HepG2 (cell line): ENCODE measurements around the gene APLP1. TPM values are rescaled to one million over a fixed set of nuclear protein-coding genes. Genes with fewer than 3 reads are reported as not detected.

Experiments used
- CBX2 ChIP-seq, 2 experiments: fragments of 200-600 bp in 1 of 2; sonication (generic); formaldehyde crosslinking in 1 of 2; IDR thresholded peaks; 2 replicates each; pipeline versions ENCODE4 v1.7.0 to v1.8.1; 2018 to 2022; ENCODE audit warnings: low read depth in 2 of 2, low read length in 1 of 2, mild to moderate bottlenecking in 1 of 2, missing genetic modification reagents in 1 of 2
- CHD2 ChIP-seq: IDR thresholded peaks from 2 replicates; pipeline ENCODE4 v1.6.1; 2011; ENCODE audit warnings: low read depth, low read length, improper control_type of control experiment
- ELF3 ChIP-seq: IDR thresholded peaks from 2 replicates; pipeline ENCODE4 v1.6.1; 2016; ENCODE audit warnings: missing genetic modification reagents, missing compliant biosample characterization
- ETS1 ChIP-seq: sonication (generic); formaldehyde crosslinking; IDR thresholded peaks from 2 replicates; pipeline ENCODE4 v1.4.0; 2020; ENCODE audit warnings: missing genetic modification reagents
- FOXO1 ChIP-seq: sonication (generic); formaldehyde crosslinking; IDR thresholded peaks from 2 replicates; pipeline ENCODE4 v1.4.0; 2020; ENCODE audit warnings: missing genetic modification reagents
- MZF1 ChIP-seq: sonication (generic); formaldehyde crosslinking; IDR thresholded peaks from 2 replicates; pipeline ENCODE4 v1.8.1; 2023; ENCODE audit warnings: mild to moderate bottlenecking, missing genetic modification reagents, borderline replicate concordance
- NFIB ChIP-seq: sonication (generic); formaldehyde crosslinking; IDR thresholded peaks from 2 replicates; pipeline ENCODE4 v1.9.0; 2021; ENCODE audit warnings: missing genetic modification reagents, mild to moderate bottlenecking, borderline replicate concordance
- NR2F2 ChIP-seq: IDR thresholded peaks from 2 replicates; pipeline ENCODE4 v1.6.1; 2012; ENCODE audit warnings: low read depth, inconsistent platforms, borderline replicate concordance
- TIGD3 ChIP-seq: sonication (generic); formaldehyde crosslinking; IDR thresholded peaks from 2 replicates; pipeline ENCODE4 v1.5.1; 2020; ENCODE audit warnings: mild to moderate bottlenecking, missing genetic modification reagents, borderline replicate concordance
- TOE1 ChIP-seq: sonication (generic); formaldehyde crosslinking; IDR thresholded peaks from 2 replicates; pipeline ENCODE4 v1.4.0; 2020; ENCODE audit warnings: mild to moderate bottlenecking, missing genetic modification reagents
- ZC3H13 ChIP-seq: sonication (generic); formaldehyde crosslinking; IDR thresholded peaks from 2 replicates; pipeline ENCODE4 v1.8.1; 2023; ENCODE audit warnings: mild to moderate bottlenecking, missing genetic modification reagents, moderate library complexity
- ZFX ChIP-seq: sonication (generic); formaldehyde crosslinking; IDR thresholded peaks from 2 replicates; pipeline ENCODE4 v1.4.0; 2020; ENCODE audit warnings: mild to moderate bottlenecking, low read depth, missing genetic modification reagents, moderate library complexity
- ZNF562 ChIP-seq: sonication (generic); formaldehyde crosslinking; IDR thresholded peaks from 2 replicates; pipeline ENCODE4 v1.8.0; 2022; ENCODE audit warnings: missing genetic modification reagents, borderline replicate concordance
- ZNF720 ChIP-seq: sonication (generic); formaldehyde crosslinking; IDR thresholded peaks from 2 replicates; pipeline ENCODE4 v1.4.0; 2020; ENCODE audit warnings: missing genetic modification reagents
- ZNF780A ChIP-seq: sonication (generic); formaldehyde crosslinking; IDR thresholded peaks from 2 replicates; pipeline ENCODE4 v1.8.0; 2022; ENCODE audit warnings: mild to moderate bottlenecking, missing genetic modification reagents, moderate library complexity
- ZNF781 ChIP-seq: sonication (generic); formaldehyde crosslinking; IDR thresholded peaks from 2 replicates; pipeline ENCODE4 v1.5.1; 2020; ENCODE audit warnings: borderline replicate concordance, mild to moderate bottlenecking, missing genetic modification reagents; ENCODE audit errors: not compliant biosample characterization
- ZUFSP ChIP-seq: sonication (generic); formaldehyde crosslinking; IDR thresholded peaks from 2 replicates; pipeline ENCODE4 v1.9.0; 2021; ENCODE audit warnings: missing genetic modification reagents, mild to moderate bottlenecking, borderline replicate concordance
- polyA plus RNA-seq, 8 experiments: library from polyadenylated mRNA; depleted of rRNA in 3 of 8; stranded (reverse) in 7 of 8; unstranded in 1 of 8; fragments of >200 nt; fragmentation: Illumina TruSeq in 4 of 8; extraction: Trizol in 4 of 8; gene quantifications; 2 replicates each; pipeline versions ENCODE4 v1.2.1 to v1.2.3, GENCODE V29; 2011 to 2016; ENCODE audit warnings: low read depth in 4 of 8, missing spikeins in 1 of 8, mixed read lengths in 1 of 8; ENCODE audit not compliant: insufficient read depth in 1 of 8
- total RNA-seq, 5 experiments: library from RNA; depleted of rRNA; stranded (reverse); fragments of >200 nt; fragmentation: Illumina TruSeq; extraction: Trizol; gene quantifications; 2 replicates each; pipeline ENCODE4 v1.2.3, GENCODE V29; 2016; ENCODE audit warnings: low read depth in 1 of 5
- TF ChIP-seq, protein P1 (sequence below): sonication (generic); formaldehyde crosslinking; IDR thresholded peaks from 2 replicates; pipeline ENCODE4 v1.8.0; 2022; ENCODE audit warnings: mild to moderate bottlenecking, missing genetic modification reagents, borderline replicate concordance
- TF ChIP-seq, protein P2 (sequence below): sonication (generic); formaldehyde crosslinking; IDR thresholded peaks from 2 replicates; pipeline ENCODE4 v1.8.1; 2023; ENCODE audit warnings: missing genetic modification reagents, mild to moderate bottlenecking, borderline replicate concordance
- TF ChIP-seq, protein P3 (sequence below): sonication (generic); formaldehyde crosslinking; conservative IDR thresholded peaks from 2 replicates; pipeline ENCODE4 v1.8.0; 2022; ENCODE audit warnings: low read depth, missing genetic modification reagents

APLP1 gene
- total and polyA plus RNA-seq, 2 of the 13 experiments (the other 11 are each of a cell fraction or from before 2014, with no cell fraction given), result 2.0 to 2.9 TPM

GRCh38 chr19:35845215-35846037 lies 22.9 kb upstream of the APLP1 start (continued):
- TF ChIP-seq, protein P1, sequence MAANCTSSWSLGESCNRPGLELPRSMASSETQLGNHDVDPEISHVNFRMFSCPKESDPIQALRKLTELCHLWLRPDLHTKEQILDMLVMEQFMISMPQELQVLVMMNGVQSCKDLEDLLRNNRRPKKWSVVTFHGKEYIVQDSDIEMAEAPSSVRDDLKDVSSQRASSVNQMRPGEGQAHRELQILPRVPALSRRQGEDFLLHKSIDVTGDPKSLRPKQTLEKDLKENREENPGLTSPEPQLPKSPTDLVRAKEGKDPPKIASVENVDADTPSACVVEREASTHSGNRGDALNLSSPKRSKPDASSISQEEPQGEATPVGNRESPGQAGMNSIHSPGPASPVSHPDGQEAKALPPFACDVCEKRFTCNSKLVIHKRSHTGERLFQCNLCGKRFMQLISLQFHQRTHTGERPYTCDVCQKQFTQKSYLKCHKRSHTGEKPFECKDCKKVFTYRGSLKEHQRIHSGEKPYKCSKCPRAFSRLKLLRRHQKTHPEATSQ (CRISPR knock-in tag), result no peak
- TF ChIP-seq ETS1 (CRISPR knock-in tag), result no peak
- no peak for TF ChIP-seq FOXO1 (CRISPR knock-in tag)
- TF ChIP-seq ZC3H13 (CRISPR knock-in tag), result no peak
- peak; percentile 34; the same call in 1 of the 2 replicates for TF ChIP-seq ZFX
- no peak for TF ChIP-seq CHD2
- no peak for TF ChIP-seq CBX2 (IDR thresholded peaks at IDR 0.05; ENCODE audit: low read depth, low read length)
- no peak for TF ChIP-seq CBX2 (CRISPR knock-in tag; IDR thresholded peaks at IDR 0.05; ENCODE audit: low read depth)
- no peak for TF ChIP-seq ZNF781 (CRISPR knock-in tag)
- no peak for TF ChIP-seq MZF1 (CRISPR knock-in tag)
- no peak for TF ChIP-seq ZNF562
- no peak for TF ChIP-seq NFIB (CRISPR knock-in tag)
- TF ChIP-seq ZUFSP, result no peak
- TF ChIP-seq, protein P2, sequence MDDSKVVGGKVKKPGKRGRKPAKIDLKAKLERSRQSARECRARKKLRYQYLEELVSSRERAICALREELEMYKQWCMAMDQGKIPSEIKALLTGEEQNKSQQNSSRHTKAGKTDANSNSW (CRISPR knock-in tag), result no peak
- no peak for TF ChIP-seq TOE1 (CRISPR knock-in tag)
- TF ChIP-seq NR2F2, result no peak
- TF ChIP-seq ZNF720, result no peak
- TF ChIP-seq ELF3 (CRISPR knock-in tag), result no peak
- no peak for TF ChIP-seq TIGD3 (CRISPR knock-in tag)
- TF ChIP-seq, protein P3, sequence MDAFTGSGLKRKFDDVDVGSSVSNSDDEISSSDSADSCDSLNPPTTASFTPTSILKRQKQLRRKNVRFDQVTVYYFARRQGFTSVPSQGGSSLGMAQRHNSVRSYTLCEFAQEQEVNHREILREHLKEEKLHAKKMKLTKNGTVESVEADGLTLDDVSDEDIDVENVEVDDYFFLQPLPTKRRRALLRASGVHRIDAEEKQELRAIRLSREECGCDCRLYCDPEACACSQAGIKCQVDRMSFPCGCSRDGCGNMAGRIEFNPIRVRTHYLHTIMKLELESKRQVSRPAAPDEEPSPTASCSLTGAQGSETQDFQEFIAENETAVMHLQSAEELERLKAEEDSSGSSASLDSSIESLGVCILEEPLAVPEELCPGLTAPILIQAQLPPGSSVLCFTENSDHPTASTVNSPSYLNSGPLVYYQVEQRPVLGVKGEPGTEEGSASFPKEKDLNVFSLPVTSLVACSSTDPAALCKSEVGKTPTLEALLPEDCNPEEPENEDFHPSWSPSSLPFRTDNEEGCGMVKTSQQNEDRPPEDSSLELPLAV, result no peak
- no peak for TF ChIP-seq ZNF780A (CRISPR knock-in tag)
